Islet precursor cell (in vitro differentiated cells): ENCODE measurements around the gene EPN3.

Experiments used
- DNase-seq: peaks from one replicate; pipeline ENCODE4 v3.0.0-alpha.2; 2018

The EPN3 gene

DNA sequence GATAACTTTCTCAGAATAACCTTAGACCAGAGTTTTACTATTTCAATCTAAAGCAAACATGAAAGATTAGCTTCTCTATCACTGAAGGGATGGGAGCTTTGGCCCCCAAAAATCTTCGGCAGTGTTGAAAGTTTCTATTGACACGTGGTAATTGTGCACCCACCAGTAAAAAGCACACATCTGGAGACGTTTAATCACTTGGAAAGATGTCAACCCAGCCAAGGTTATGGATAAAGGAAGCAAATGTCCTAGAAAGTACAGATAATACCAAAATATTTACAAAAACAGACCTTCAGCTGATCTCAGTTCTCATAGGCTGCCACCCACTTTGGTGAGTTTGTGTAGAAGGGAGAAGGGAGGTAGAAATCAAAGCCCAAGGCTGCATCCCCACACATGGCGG lies 19.0 kb upstream of the EPN3 start:
- no peak for DNase-seq

DNA sequence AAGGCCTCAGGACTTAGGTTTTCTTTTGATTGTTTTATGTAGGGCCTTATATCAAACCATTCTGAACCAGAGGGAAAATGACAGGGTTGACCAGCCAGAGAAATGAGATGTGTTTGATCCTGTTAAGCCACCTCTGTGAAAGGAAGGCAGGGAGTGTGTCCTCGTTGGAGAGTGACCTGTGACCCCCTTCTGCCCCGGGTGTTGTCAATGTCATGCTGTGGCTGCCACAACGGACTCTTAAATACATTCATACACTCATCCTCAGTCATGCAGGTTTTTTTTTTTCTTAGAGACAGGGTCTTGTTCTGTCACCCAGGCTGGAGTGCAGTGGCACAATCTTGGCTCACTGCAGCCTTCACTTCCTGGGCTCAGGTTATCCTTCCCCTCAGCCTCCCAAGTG lies 18.1 kb upstream of the EPN3 start:
- DNase-seq: no peak

- peak; percentile 68 for DNase-seq
Observed at GRCh38 chr17:50514936-50515702, 17.4 kb upstream of the EPN3 start.

GRCh38 chr17:50517011-50517410 lies 15.5 kb upstream of the EPN3 start:
- DNase-seq: no peak

DNA sequence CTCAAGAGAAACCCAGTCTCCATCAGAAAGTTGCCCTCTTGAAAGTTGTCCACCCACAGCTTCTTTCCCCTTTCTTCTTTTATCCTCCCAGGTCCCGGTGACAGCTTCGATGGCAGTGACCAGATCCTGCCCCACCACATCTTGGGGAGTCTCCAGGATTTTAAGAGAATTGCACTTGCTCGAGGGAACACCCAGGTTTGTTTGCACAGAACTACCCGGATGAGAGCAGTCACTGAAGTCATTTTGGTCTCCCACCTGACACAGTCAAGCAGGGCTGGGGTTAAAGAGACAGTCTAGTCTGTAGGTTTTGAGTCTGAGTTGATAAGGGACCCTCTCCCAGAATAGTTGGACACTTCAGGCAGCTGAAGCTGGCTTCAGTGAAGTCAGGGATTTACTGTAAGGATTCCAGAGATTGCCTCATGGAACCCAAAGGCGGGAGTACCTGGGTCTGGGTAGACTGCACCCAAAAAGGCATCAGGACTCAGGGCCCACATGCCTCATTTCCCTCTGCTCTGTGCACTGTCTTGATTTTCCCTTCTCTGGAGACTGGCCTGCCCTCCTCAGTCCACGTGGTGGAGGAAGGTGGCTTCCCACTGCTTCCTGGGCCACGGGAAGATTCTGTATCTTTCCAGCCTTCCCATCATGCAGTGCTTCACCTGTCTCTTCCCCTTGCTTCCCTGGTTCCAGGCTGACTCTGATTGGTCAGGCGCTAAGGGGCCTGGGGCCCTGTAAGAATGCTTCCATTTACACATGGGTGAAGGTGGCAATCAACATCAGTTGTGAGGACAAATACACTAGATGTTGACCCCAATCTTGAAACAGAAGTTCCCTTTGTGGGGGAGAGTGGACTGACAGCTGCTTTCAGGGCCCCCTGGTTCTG lies 14.8 kb upstream of the EPN3 start:
- no peak for DNase-seq

GRCh38 chr17:50518384-50519023 lies 14.0 kb upstream of the EPN3 start:
- DNase-seq: no peak

DNA sequence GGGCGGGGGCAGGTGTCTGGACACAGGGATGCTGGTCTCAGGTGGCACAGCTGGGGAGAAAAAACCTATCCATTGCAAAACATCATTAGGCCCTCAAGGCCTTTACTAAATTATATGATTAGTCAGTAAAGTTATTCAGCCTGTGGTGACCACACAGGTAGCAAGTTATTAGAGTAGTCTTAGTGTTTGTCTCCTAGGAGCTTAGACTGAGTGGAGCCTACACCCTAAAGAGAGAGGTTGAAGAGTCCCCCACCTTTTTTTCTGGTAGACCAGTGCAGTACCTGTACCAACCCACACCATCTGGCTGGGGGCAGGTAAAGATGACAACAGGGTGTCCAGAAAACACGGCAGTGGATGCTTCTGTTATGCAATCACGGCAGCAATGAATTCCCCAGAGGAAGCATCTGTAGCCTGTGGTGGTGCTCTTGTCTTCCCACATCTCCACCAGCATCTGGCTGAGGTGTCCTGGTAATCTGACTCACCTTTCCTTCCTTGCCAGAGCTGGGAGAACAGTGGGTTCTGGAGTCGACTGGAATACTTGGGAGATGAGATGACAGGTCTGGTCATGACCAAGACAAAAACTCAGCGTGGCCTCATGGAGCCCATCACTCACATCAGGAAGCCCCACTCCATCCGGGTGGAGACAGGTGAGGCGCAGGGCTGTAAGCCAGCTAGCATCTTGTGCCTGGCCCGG lies 13.2 kb upstream of the EPN3 start:
- DNase-seq: peak; percentile 90

- DNase-seq: no peak
Observed at GRCh38 chr17:50520483-50520882, 12.1 kb upstream of the EPN3 start.

DNA sequence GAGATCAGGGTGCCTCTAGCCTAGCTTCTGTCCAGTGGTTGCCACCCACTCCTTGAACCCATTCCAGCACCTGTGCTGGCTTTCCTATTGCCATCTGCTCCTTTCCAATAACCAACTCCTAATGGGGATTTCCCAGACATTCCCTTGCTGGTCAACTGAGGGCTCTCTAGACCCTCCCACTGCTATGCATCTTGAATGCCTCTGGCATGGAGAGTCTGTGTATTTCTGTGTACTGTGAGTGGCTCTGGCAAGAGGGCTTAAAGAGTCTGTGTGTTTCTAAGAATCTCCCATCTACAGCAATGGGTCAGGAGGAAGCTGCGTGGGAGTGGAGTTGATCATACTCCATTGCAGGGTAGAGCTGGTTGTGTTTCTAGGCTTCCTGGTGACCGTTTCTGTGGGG lies 11.0 kb upstream of the EPN3 start:
- DNase-seq: no peak

DNA sequence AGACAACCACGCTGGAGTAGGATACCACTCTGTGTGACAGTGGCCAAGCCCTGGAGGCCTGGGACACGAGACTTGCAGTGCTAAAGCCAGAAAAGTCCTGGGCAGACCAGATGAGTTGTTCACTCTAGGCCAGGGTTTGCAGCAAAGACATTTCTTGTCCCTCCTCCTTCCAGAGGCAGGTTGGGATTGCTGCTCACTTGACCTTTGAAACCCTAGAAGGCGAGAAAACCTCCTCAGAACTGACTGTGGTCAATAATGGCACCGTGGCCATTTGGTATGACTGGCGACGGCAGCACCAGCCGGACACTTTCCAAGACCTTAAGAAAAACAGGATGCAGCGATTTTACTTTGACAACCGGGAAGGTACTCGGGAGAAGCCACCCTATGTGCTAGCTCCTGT lies 9.8 kb upstream of the EPN3 start:
- DNase-seq: no peak

DNA sequence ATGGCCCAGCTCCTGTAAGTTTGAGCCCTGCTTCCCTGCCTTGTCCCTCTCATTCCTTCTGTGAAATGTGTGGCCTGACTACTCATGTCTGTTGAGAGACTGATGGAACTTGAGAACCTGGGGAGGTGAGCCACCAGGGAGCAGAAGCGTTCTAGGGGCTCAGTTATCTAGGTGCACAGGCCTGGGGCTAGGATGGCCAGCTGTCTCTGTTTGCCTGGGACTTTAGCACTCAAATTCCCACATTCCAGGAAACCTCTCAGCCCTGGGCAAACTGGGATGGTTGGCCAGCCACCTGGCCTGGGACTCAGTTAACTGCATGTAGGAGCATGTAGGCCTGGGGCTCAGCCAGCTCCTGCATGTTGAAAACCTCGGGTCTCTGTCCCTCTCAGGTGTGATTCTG lies 9.3 kb upstream of the EPN3 start:
- peak; percentile 89 for DNase-seq

GRCh38 chr17:50524838-50525237 lies 7.7 kb upstream of the EPN3 start:
- DNase-seq: no peak

- DNase-seq: no peak
Observed at GRCh38 chr17:50527155-50527762, 5.3 kb upstream of the EPN3 start.

- no peak for DNase-seq
Observed at GRCh38 chr17:50527949-50528474, 4.5 kb upstream of the EPN3 start.

GRCh38 chr17:50529849-50530248 lies 2.7 kb upstream of the EPN3 start:
- no peak for DNase-seq

DNA sequence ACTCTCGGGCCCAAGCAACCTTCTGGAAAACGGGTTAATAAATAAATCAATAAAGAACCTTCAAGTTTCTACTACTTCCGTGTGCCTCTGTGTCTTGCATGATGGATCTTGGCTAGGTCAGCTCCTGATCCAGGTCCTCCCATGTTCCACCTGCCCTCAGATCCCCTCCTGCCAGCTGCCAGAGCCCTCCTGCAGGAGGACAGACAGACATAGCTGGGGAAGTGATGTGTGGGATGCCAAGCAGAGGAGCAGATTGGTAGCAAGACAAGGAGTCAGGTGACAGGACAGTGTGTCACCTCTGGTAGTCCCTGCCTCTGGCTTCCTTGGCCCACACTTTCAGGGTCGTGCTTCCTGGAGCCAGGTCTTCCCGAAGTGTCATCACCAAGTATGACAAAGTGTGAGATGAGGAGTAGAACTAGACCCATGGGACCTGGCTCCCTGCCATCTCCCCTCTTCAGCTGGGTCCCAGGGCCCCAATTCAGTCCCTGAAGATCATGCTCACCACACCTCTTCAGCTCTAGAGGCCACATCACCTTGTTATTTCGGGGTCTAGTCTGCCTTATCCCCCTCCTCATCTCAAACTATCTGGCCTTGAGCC lies 1.0 kb upstream of the EPN3 start:
- no peak for DNase-seq

GRCh38 chr17:50533185-50533584 lies 650 bp downstream of the EPN3 start:
- no peak for DNase-seq

GRCh38 chr17:50533720-50534148 lies 1.2 kb downstream of the EPN3 start:
- no peak for DNase-seq

DNA sequence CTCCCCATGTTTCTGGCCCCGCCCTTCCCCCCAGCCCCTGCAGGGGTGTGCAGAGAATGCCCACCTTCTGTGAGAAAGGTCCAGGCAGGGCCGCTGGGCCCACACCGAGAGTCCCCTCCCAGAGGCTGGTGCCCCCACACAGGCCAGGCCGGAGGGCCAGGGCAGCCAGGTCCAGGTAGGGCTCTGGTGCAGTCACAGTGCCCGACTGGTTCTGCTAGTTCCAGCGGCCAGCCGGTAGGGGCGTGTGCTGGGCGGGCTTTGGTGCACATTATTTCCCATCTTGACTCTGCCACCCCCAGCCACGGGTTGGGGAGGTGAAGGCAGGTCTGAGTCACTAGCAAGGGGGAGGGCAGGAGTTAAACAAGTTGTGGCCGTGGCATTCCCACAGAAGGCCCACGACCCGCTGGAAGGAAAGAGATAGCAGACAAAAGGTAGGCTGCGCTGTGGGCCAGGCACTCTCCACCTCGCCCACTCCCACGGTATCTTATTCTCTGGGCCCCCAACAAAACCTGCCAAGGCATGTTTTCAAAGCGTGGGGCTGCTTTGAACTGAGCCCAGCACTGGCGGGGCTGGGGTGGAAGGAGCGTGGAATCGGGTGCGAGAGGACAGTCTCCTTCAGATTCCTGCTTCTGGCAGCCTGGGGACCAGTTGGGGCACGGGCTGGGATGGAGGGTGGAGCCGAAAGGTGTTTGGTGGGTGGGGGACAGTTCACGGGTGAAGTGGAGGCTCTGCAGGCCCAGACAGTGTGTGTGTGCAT lies 1.9 kb downstream of the EPN3 start:
- peak; percentile 88 for DNase-seq

- DNase-seq: no peak
Observed at GRCh38 chr17:50534979-50535326, 2.4 kb downstream of the EPN3 start.

DNA sequence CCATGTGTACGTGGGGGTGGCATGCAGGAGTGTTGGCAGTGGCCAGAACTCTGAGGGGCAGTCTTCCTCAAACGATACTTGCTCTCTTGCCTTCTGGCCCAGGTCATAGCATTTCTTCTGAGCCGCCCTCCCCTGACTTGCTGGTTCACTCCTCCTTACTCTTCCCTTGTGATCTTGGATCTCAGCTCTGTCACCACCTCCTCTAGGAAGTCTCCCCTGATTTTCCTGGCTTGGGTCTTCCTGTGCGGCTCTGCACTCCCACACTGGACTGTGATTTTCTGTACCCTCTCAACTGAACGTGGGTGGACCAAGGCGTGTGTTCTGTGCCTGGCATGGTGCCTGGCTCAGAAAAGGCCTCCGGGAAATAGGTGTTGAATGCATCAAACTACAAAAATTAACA lies 2.9 kb downstream of the EPN3 start:
- no peak for DNase-seq
